SK-N-SH (cell line): ENCODE results near the gene ARHGAP42. TPM values are rescaled to one million over a fixed set of nuclear protein-coding genes. Genes with fewer than 3 reads are reported as not detected.

ENCODE experiments used
- CTCF ChIA-PET: fragments of 300-600, 350-600 bp; formaldehyde crosslinking; extraction: SDS; loops from one replicate; lab custom pipeline; 2021; lab: Yijun Ruan, JAX
- POLR2A ChIA-PET: fragments of 350-600 bp; sonication (Branson Sonifier 250); formaldehyde crosslinking; extraction: SDS; loops from one replicate; lab custom pipeline; 2020; ENCODE audit warnings: antibody characterized with exemption, inconsistent platforms; lab: Yijun Ruan, JAX
- DNase-seq: peaks from one replicate; pipeline ENCODE4 v3.0.0; 2012
- H2AFZ ChIP-seq: fragments of 200-600 bp; sonication (generic); 2 replicates; pipeline ENCODE4 v1.8.1; 2016; ENCODE audit warnings: antibody characterized with exemption, mild to moderate bottlenecking, low read depth
- H3F3A ChIP-seq: fragments of 200-600 bp; sonication (generic); replicated peaks from 2 replicates; pipeline ENCODE3; 2016; ENCODE audit warnings: antibody characterized with exemption, mild to moderate bottlenecking; ENCODE audit not compliant: insufficient read depth
- H3K27ac ChIP-seq, 2 experiments: fragments of 200-500 bp in 1 of 2; fragments of 200-600 bp in 1 of 2; sonication (Bioruptor generic) in 1 of 2; sonication (generic), shearing (Covaris generic) in 1 of 2; 2 replicates each; pipeline versions ENCODE4 v1.5.1 to v1.6.1; 2014 to 2016; ENCODE audit warnings: low read depth in 2 of 2, inconsistent platforms in 1 of 2, low read length in 1 of 2, mild to moderate bottlenecking in 1 of 2, mixed read lengths in 1 of 2
- H3K27me3 ChIP-seq: fragments of 200-600 bp; sonication (generic), shearing (Covaris generic); 2 replicates; pipeline ENCODE4 v1.6.1; 2016; ENCODE audit warnings: mixed run types; ENCODE audit not compliant: insufficient read depth
- H3K36me3 ChIP-seq, 2 experiments: fragments of 200-500 bp in 1 of 2; fragments of 200-600 bp in 1 of 2; sonication (Bioruptor generic) in 1 of 2; sonication (generic) in 1 of 2; replicated peaks in 1 of 2; 2 replicates each; pipeline versions ENCODE3 to v1.5.1; 2014 to 2016; ENCODE audit warnings: low read length in 1 of 2, mild to moderate bottlenecking in 1 of 2; ENCODE audit not compliant: insufficient read depth in 2 of 2, control insufficient read depth in 1 of 2
- H3K4me1 ChIP-seq, 2 experiments: fragments of 200-500 bp in 1 of 2; fragments of 200-600 bp in 1 of 2; sonication (Bioruptor generic) in 1 of 2; sonication (generic), shearing (Covaris generic) in 1 of 2; 2 replicates each; pipeline versions ENCODE4 v1.5.1 to v1.6.1; 2014 to 2016; ENCODE audit warnings: low read depth in 1 of 2, low read length in 1 of 2, mixed run types in 1 of 2; ENCODE audit not compliant: insufficient read depth in 2 of 2, control insufficient read depth in 1 of 2
- H3K4me2 ChIP-seq: fragments of 200-600 bp; sonication (generic), shearing (Covaris generic); 2 replicates; pipeline ENCODE4 v1.6.1; 2017; ENCODE audit warnings: mixed run types
- H3K4me3 ChIP-seq, 2 experiments: fragments of 200-500 bp in 1 of 2; fragments of 200-600 bp in 1 of 2; sonication (Bioruptor generic) in 1 of 2; sonication (generic), shearing (Covaris generic) in 1 of 2; 2 replicates each; pipeline versions ENCODE4 v1.5.1 to v1.8.1; 2014 to 2016; ENCODE audit warnings: low read depth in 2 of 2, inconsistent platforms in 1 of 2, low read length in 1 of 2, mild to moderate bottlenecking in 1 of 2, mixed read lengths in 1 of 2, moderate library complexity in 1 of 2
- H3K79me2 ChIP-seq: fragments of 200-600 bp; sonication (generic); 2 replicates; pipeline ENCODE4 v1.8.1; 2017; ENCODE audit warnings: mild to moderate bottlenecking; ENCODE audit not compliant: insufficient read depth
- H3K9ac ChIP-seq: fragments of 200-600 bp; sonication (generic); 2 replicates; pipeline ENCODE4 v1.6.1; 2017; ENCODE audit warnings: mixed run types
- H3K9me2 ChIP-seq: fragments of 200-600 bp; sonication (generic); 2 replicates; pipeline ENCODE4 v1.6.1; 2017; ENCODE audit warnings: mixed run types
- H3K9me3 ChIP-seq: fragments of 200-600 bp; sonication (generic); 2 replicates; pipeline ENCODE4 v1.6.1; 2017; ENCODE audit warnings: mixed run types, mild to moderate bottlenecking, moderate library complexity
- H4K20me1 ChIP-seq: fragments of 200-600 bp; sonication (generic); 2 replicates; pipeline ENCODE4 v1.6.1; 2017; ENCODE audit warnings: mild to moderate bottlenecking, mixed run types; ENCODE audit not compliant: insufficient read depth
- CHD2 ChIP-seq: fragments of 150-350 bp; IDR thresholded peaks from 2 replicates; pipeline ENCODE4 v1.6.1; 2018; ENCODE audit warnings: low read length; ENCODE audit not compliant: partially characterized antibody
- FOXJ3 ChIP-seq: sonication (generic); formaldehyde crosslinking; IDR thresholded peaks from 2 replicates; pipeline ENCODE4 v1.5.1; 2020; ENCODE audit warnings: mild to moderate bottlenecking, missing genetic modification reagents
- GABPA ChIP-seq: IDR thresholded peaks from 2 replicates; pipeline ENCODE4 v1.4.0; 2012; ENCODE audit warnings: low read depth, mild to moderate bottlenecking
- MEF2A ChIP-seq: IDR thresholded peaks from 2 replicates; pipeline ENCODE4 v1.4.0; 2012; ENCODE audit warnings: low read depth, borderline replicate concordance
- NFIC ChIP-seq: IDR thresholded peaks from 2 replicates; pipeline ENCODE4 v1.4.0; 2012; ENCODE audit warnings: borderline replicate concordance
- NRF1 ChIP-seq: IDR thresholded peaks from 2 replicates; pipeline ENCODE4 v1.6.1; 2012; ENCODE audit warnings: low read depth, mild to moderate bottlenecking, low read length
- RAD21 ChIP-seq: IDR thresholded peaks from 2 replicates; pipeline ENCODE4 v1.6.1; 2012; ENCODE audit warnings: mild to moderate bottlenecking, low read length
- RFX5 ChIP-seq: IDR thresholded peaks from 2 replicates; pipeline ENCODE4 v1.6.1; 2012; ENCODE audit warnings: mild to moderate bottlenecking, improper control_type of control experiment, low read length
- TCF12 ChIP-seq: IDR thresholded peaks from 2 replicates; pipeline ENCODE4 v1.4.0; 2012
- USF1 ChIP-seq: IDR thresholded peaks from 2 replicates; pipeline ENCODE4 v1.4.0; 2012; ENCODE audit warnings: low read depth, borderline replicate concordance
- YY1 ChIP-seq: IDR thresholded peaks from 2 replicates; pipeline ENCODE4 v1.4.0; 2012; ENCODE audit warnings: low read depth, mild to moderate bottlenecking
- WGBS: methylation state at CpG from one replicate; pipeline ENCODE4 v1.1.6; 2017; ENCODE audit warnings: low lambda C conversion rate; 5-methylcytosine and 5-hydroxymethylcytosine counted together
- polyA plus RNA-seq, 3 experiments: library from polyadenylated mRNA; depleted of rRNA; stranded (reverse); fragments of >200 nt; gene quantifications; 2 replicates each; pipeline ENCODE4 v1.2.3, GENCODE V29; 2012
- TF ChIP-seq, protein P1 (sequence below): fragments of 200-600 bp; sonication (generic); IDR thresholded peaks from 2 replicates; pipeline ENCODE4 v1.6.1; 2017; ENCODE audit warnings: antibody characterized with exemption, mild to moderate bottlenecking, moderate library complexity
- TF ChIP-seq, protein P2 (sequence below): IDR thresholded peaks from 2 replicates; pipeline ENCODE4 v1.6.1; 2012; ENCODE audit warnings: mild to moderate bottlenecking, low read depth, low read length, moderate library complexity
- TF ChIP-seq, protein P3 (sequence below): fragments of 150-350 bp; IDR thresholded peaks from 2 replicates; pipeline ENCODE4 v1.6.1; 2016; ENCODE audit warnings: mild to moderate bottlenecking, low read depth, low read length

The ARHGAP42 gene
- polyA plus RNA-seq, 1 of the 3 experiments (the other 2 are of a cell fraction) = 0.02 TPM

DNA sequence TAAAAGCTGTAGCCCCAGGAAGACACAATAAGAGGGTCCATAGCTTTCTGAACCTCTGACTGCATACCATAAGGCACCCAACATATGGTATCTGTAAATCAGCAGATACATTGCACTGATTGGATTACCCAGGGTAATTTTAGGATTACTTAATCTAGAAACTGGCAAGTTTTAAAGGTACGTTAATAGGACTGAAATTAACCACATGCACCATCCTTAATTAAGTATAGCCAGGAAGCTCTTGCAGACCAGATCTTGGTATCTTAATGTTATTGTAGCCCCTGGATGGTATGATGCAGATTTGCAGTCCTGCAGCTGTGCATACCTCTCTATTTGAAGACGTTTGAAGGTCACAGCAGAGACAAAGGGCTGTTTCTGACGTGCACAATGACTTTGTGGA lies 72.8 kb downstream of the ARHGAP42 start (continued):
- TF ChIP-seq, protein P1, sequence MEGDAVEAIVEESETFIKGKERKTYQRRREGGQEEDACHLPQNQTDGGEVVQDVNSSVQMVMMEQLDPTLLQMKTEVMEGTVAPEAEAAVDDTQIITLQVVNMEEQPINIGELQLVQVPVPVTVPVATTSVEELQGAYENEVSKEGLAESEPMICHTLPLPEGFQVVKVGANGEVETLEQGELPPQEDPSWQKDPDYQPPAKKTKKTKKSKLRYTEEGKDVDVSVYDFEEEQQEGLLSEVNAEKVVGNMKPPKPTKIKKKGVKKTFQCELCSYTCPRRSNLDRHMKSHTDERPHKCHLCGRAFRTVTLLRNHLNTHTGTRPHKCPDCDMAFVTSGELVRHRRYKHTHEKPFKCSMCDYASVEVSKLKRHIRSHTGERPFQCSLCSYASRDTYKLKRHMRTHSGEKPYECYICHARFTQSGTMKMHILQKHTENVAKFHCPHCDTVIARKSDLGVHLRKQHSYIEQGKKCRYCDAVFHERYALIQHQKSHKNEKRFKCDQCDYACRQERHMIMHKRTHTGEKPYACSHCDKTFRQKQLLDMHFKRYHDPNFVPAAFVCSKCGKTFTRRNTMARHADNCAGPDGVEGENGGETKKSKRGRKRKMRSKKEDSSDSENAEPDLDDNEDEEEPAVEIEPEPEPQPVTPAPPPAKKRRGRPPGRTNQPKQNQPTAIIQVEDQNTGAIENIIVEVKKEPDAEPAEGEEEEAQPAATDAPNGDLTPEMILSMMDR = no peak
- TF ChIP-seq MEF2A (no peak), GABPA (no peak)
- TF ChIP-seq, all 33 proteins: peak for 0

DNA sequence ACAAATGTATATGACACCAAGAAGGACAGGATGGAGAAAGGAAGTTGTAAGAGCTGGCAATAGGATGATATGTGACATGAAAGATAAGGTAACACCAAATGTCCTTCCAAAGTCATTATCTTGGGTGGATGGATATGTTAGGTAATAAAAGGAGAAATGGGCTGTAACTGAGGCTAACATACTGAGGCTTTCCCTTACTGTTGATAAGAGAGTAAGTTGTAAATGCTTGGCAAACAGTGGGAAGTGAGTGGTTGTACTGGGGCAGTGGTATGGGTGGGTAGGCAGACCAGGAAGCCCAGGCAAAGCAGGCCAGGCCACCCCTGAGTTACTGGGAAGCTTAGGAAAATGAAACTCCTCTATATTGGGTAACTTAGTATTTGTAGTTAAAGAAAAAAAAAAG lies 73.7 kb downstream of the ARHGAP42 start:
- H3K27me3 ChIP-seq = no peaks in the 10 kb centered on the region; the same call in 1 of the 2 replicates
- H3K4me2 ChIP-seq = no peak overlapping the region
- TF ChIP-seq, protein P2, sequence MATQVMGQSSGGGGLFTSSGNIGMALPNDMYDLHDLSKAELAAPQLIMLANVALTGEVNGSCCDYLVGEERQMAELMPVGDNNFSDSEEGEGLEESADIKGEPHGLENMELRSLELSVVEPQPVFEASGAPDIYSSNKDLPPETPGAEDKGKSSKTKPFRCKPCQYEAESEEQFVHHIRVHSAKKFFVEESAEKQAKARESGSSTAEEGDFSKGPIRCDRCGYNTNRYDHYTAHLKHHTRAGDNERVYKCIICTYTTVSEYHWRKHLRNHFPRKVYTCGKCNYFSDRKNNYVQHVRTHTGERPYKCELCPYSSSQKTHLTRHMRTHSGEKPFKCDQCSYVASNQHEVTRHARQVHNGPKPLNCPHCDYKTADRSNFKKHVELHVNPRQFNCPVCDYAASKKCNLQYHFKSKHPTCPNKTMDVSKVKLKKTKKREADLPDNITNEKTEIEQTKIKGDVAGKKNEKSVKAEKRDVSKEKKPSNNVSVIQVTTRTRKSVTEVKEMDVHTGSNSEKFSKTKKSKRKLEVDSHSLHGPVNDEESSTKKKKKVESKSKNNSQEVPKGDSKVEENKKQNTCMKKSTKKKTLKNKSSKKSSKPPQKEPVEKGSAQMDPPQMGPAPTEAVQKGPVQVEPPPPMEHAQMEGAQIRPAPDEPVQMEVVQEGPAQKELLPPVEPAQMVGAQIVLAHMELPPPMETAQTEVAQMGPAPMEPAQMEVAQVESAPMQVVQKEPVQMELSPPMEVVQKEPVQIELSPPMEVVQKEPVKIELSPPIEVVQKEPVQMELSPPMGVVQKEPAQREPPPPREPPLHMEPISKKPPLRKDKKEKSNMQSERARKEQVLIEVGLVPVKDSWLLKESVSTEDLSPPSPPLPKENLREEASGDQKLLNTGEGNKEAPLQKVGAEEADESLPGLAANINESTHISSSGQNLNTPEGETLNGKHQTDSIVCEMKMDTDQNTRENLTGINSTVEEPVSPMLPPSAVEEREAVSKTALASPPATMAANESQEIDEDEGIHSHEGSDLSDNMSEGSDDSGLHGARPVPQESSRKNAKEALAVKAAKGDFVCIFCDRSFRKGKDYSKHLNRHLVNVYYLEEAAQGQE = no peak
- no peaks in the 10 kb centered on the region for H3K9me2 ChIP-seq
- ChIA-PET POLR2A (no interaction called here), CTCF (no interaction called here)
- no peaks in the 10 kb centered on the region; a peak in 1 of 4 replicates for H3K4me1 ChIP-seq
- H2AFZ ChIP-seq = no peak overlapping the region
- no peak for DNase-seq
- H3F3A ChIP-seq = no peaks in the 10 kb centered on the region
- H3K79me2 ChIP-seq = no peaks in the 10 kb centered on the region
- no peak overlapping the region for H3K27ac ChIP-seq
- no peaks in the 10 kb centered on the region for H3K9me3 ChIP-seq
- H3K36me3 ChIP-seq = no peaks in the 10 kb centered on the region
- H3K9ac ChIP-seq = no peak overlapping the region
- no peaks in the 10 kb centered on the region for H4K20me1 ChIP-seq
- no peak overlapping the region for H3K4me3 ChIP-seq

- Histone ChIP-seq H3F3A (no peaks in the 10 kb centered on the region), H2AFZ (no peak overlapping the region), H3K79me2 (no peaks in the 10 kb centered on the region), H3K4me1 (no peaks in the 10 kb centered on the region), H4K20me1 (no peaks in the 10 kb centered on the region), H3K9me3 (no peaks in the 10 kb centered on the region), H3K4me3 (no peak overlapping the region), H3K27me3 (no peaks in the 10 kb centered on the region; the same call in 1 of the 2 replicates), H3K4me2 (no peak overlapping the region), H3K27ac (no peak overlapping the region), H3K9me2 (no peaks in the 10 kb centered on the region), H3K9ac (no peak overlapping the region), H3K36me3 (no peaks in the 10 kb centered on the region)
- WGBS = 10% methylated on average over 6 of the region's 6 CpGs
- POLR2A ChIA-PET = no interaction called here
- CTCF ChIA-PET = no interaction called here
- no peak for DNase-seq
- TF ChIP-seq FOXJ3 (CRISPR knock-in tag) (no peak), NFIC (no peak), YY1 (no peak), CHD2 (no peak), USF1 (no peak), GABPA (no peak), RAD21 (no peak), NRF1 (no peak), RFX5 (no peak), TCF12 (no peak)
- TF ChIP-seq, protein P3, sequence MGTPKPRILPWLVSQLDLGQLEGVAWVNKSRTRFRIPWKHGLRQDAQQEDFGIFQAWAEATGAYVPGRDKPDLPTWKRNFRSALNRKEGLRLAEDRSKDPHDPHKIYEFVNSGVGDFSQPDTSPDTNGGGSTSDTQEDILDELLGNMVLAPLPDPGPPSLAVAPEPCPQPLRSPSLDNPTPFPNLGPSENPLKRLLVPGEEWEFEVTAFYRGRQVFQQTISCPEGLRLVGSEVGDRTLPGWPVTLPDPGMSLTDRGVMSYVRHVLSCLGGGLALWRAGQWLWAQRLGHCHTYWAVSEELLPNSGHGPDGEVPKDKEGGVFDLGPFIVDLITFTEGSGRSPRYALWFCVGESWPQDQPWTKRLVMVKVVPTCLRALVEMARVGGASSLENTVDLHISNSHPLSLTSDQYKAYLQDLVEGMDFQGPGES = no peak
These were observed 74.8 kb downstream of the ARHGAP42 start for GRCh38 chr11:100761841-100762240.
